Ishikawa (cell line): ENCODE results near the gene LPAR1.

Source experiments
- CEBPB ChIP-seq: IDR thresholded peaks from 2 replicates; pipeline ENCODE4 v1.6.1; 2012
- CREB1 ChIP-seq: IDR thresholded peaks from 2 replicates; pipeline ENCODE4 v1.6.1; 2012; ENCODE audit warnings: low read depth
- EGR1 ChIP-seq: IDR thresholded peaks from 2 replicates; pipeline ENCODE4 v1.6.1; 2012
- EP300 ChIP-seq: IDR thresholded peaks from 2 replicates; pipeline ENCODE4 v1.6.1; 2012; ENCODE audit warnings: borderline replicate concordance
- FOXM1 ChIP-seq: IDR thresholded peaks from 2 replicates; pipeline ENCODE4 v1.6.1; 2012; ENCODE audit warnings: low read depth, borderline replicate concordance
- NFIC ChIP-seq: IDR thresholded peaks from 2 replicates; pipeline ENCODE4 v1.6.1; 2012
- RAD21 ChIP-seq: IDR thresholded peaks from 2 replicates; pipeline ENCODE4 v1.6.1; 2012; ENCODE audit warnings: low read depth
- TAF1 ChIP-seq: IDR thresholded peaks from 2 replicates; pipeline ENCODE4 v1.6.1; 2012; ENCODE audit warnings: low read depth, mild to moderate bottlenecking
- TCF12 ChIP-seq: IDR thresholded peaks from 2 replicates; pipeline ENCODE4 v1.6.1; 2012; ENCODE audit warnings: low read depth
- TEAD4 ChIP-seq: IDR thresholded peaks from 2 replicates; pipeline ENCODE4 v1.6.1; 2012
- YY1 ChIP-seq: IDR thresholded peaks from 2 replicates; pipeline ENCODE4 v1.6.1; 2012; ENCODE audit warnings: low read depth
- ZBTB7A ChIP-seq: IDR thresholded peaks from 2 replicates; pipeline ENCODE4 v1.6.1; 2012; ENCODE audit warnings: low read depth
- TF ChIP-seq, protein P1 (sequence below): IDR thresholded peaks from 2 replicates; pipeline ENCODE4 v1.6.1; 2012
- TF ChIP-seq, protein P2 (sequence below): IDR thresholded peaks from 2 replicates; pipeline ENCODE4 v1.6.1; 2012
- TF ChIP-seq, protein P3 (sequence below): IDR thresholded peaks from 2 replicates; pipeline ENCODE4 v1.6.1; 2012; ENCODE audit warnings: low read depth, mild to moderate bottlenecking

Gene LPAR1

DNA sequence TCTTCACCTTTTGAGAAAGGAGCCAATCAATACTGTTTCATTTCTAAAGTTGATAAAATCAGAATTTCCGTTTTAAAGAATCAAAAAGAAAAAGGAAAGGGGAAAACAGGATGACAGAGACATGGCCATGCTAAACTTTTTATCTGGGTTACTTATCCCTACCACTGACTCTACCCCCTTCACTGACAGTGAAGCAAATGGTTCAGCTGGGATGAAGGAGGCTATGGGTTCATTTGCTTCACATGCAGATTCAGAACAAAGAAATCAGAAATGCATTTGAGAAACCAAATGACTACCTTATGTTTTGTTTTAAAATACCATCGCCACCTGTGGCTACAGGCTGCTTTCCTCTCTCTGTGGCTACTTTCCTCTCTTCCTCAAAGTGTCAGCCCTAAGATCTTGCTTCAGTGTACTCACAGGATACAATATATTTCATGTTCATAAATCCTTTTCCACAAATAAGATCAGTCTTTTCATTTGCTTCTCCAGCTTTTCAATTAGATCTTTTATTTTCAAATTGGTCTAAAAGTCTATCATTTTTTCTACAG is 53.3 kb downstream of the LPAR1 start:
- TF ChIP-seq ZBTB7A (no peak), FOXM1 (no peak), EGR1 (no peak), TCF12 (no peak), TEAD4 (no peak), TAF1 (no peak), CEBPB (no peak)
- TF ChIP-seq, protein P1, sequence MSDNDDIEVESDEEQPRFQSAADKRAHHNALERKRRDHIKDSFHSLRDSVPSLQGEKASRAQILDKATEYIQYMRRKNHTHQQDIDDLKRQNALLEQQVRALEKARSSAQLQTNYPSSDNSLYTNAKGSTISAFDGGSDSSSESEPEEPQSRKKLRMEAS: no peak

DNA sequence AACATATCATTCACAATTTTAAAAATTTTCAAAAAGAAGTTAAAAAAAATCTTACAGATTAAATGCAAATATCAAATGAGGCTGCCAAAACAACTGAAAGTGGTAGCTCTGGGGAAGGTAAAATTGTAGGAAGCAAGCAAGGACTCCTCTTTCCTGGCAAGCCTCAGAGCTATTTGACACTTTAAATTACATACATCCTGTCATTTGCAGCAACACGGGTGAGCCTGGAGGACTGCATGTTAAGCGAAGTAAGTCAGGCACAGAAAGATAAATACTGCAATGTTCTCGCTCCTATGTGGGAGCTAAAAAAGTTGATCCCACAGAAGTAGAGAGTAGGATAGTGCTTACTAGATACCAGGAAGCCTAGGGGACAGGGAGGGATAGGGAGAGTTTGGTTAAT is 58.0 kb downstream of the LPAR1 start:
- TF ChIP-seq TEAD4: no peak
- TF ChIP-seq EGR1: no peak
- TF ChIP-seq YY1: no peak
- TF ChIP-seq, protein P2, sequence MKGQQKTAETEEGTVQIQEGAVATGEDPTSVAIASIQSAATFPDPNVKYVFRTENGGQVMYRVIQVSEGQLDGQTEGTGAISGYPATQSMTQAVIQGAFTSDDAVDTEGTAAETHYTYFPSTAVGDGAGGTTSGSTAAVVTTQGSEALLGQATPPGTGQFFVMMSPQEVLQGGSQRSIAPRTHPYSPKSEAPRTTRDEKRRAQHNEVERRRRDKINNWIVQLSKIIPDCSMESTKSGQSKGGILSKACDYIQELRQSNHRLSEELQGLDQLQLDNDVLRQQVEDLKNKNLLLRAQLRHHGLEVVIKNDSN: no peak
- TF ChIP-seq CEBPB: no peak
- TF ChIP-seq, protein P3, sequence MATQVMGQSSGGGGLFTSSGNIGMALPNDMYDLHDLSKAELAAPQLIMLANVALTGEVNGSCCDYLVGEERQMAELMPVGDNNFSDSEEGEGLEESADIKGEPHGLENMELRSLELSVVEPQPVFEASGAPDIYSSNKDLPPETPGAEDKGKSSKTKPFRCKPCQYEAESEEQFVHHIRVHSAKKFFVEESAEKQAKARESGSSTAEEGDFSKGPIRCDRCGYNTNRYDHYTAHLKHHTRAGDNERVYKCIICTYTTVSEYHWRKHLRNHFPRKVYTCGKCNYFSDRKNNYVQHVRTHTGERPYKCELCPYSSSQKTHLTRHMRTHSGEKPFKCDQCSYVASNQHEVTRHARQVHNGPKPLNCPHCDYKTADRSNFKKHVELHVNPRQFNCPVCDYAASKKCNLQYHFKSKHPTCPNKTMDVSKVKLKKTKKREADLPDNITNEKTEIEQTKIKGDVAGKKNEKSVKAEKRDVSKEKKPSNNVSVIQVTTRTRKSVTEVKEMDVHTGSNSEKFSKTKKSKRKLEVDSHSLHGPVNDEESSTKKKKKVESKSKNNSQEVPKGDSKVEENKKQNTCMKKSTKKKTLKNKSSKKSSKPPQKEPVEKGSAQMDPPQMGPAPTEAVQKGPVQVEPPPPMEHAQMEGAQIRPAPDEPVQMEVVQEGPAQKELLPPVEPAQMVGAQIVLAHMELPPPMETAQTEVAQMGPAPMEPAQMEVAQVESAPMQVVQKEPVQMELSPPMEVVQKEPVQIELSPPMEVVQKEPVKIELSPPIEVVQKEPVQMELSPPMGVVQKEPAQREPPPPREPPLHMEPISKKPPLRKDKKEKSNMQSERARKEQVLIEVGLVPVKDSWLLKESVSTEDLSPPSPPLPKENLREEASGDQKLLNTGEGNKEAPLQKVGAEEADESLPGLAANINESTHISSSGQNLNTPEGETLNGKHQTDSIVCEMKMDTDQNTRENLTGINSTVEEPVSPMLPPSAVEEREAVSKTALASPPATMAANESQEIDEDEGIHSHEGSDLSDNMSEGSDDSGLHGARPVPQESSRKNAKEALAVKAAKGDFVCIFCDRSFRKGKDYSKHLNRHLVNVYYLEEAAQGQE: no peak
- TF ChIP-seq TCF12: no peak
- TF ChIP-seq, protein P1: no peak
- TF ChIP-seq FOXM1: no peak
- no peak for TF ChIP-seq NFIC
- TF ChIP-seq TAF1: no peak
- TF ChIP-seq RAD21: no peak
- TF ChIP-seq CREB1: no peak
- TF ChIP-seq EP300: no peak
- TF ChIP-seq ZBTB7A: no peak

DNA sequence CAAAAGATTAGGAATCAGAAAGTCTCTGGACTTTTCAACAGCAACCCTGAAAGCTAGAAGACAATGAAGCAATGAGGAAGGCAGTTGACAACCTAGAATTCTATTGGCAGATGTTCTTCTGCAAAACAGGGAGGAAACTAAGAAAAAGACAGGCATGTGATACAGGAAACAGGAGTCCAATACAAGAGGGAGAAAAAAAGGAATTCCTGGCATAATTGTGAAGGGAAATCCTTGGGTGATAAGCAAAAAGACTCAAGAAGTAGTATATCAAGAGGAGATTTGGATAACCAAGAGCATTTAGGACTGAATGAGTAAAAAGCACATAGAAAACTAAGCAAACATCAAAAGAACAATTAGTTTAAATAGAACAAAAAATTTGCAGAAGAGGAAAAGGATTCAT is 58.6 kb downstream of the LPAR1 start:
- TF ChIP-seq, protein P3: no peak
- no peak for TF ChIP-seq FOXM1
- TF ChIP-seq TCF12: no peak
- TF ChIP-seq, protein P2: no peak
- TF ChIP-seq EP300: no peak
- TF ChIP-seq TAF1: no peak

DNA sequence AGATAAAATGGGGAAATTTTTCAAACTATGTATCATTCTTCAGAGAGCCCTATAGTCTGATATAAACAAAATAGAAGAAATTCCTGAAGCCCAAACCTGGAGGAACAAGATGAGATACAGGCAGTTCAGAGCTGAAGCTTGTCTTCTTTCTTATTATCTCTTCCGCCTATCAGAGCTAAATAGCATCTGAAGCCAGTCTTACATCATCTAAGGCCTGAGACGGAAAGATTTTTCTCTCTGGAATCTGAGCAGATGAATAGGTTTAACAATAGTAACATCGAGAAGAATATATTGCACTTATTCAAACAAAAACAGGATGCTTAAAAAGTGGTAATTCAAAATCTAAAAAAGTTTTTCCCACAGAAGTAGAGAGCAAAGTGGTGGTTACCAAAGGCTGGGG is 59.8 kb downstream of the LPAR1 start:
- TF ChIP-seq, protein P1: no peak
- no peak for TF ChIP-seq EGR1
- TF ChIP-seq NFIC: no peak
- no peak for TF ChIP-seq EP300
- no peak for TF ChIP-seq CREB1

DNA sequence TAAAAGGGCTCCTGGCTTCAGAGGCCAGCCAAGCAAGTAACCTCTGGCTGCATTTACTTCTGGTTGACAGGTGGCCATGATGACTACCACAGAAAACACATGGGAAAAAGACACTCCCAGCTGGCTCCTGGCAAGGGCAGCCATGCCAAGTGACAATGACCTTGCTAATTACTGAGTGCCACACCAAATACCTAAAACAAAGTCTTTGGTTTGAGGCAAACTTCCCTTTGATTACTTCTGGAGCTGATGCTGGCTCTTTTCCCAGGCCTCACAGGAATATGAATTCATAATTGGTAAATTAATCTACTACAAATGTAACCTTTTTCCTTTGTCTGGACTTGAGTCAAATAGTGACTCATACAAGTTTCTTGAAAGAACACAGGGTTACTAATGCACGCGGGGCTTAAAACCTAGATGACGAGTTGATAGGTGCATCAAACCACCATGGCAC is 61.0 kb downstream of the LPAR1 start:
- no peak for TF ChIP-seq NFIC

DNA sequence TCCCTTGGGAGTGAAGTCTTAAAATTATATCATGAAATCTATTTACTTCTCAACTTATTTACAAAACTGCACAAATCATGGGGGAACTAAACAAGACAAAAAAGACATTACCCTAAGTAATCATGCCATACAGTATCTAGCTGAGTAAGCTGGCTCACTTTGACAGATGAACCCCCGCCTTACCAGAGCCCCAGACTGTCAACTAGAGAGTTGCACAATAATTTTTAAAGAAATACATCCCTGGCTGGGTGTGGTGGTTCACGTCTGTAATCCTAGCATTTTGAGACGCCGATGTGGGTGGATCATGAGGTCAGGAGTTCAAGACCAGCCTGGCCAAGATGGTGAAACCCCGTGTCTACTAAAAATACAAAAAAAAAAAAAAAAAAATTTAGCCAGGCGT is 62.3 kb downstream of the LPAR1 start:
- no peak for TF ChIP-seq EGR1
- TF ChIP-seq ZBTB7A: no peak
- no peak for TF ChIP-seq EP300
- TF ChIP-seq CREB1: no peak
- no peak for TF ChIP-seq NFIC
- TF ChIP-seq FOXM1: no peak
- TF ChIP-seq TAF1: no peak
- TF ChIP-seq CEBPB: no peak
- no peak for TF ChIP-seq YY1
- no peak for TF ChIP-seq TEAD4
- TF ChIP-seq TCF12: no peak

DNA sequence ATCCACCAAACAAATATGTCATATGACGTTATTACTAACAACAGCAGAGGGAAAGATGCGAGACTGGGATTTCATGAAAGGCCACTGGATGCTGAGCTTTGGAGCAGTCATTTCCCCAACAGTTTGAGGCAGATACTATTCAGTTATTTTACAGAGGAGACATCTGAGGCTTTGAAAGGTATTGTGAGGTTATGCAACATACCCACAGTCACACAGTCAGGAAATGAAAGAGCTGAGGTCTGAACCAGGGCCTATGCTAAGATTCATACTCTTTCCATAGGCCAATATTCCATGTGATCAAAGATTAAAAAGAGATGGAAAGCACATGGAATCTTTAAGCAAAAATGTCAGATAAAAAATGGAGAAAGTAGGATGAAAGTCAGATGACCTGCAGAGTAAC is 63.0 kb downstream of the LPAR1 start:
- TF ChIP-seq NFIC (no peak), TEAD4 (no peak), TAF1 (no peak), FOXM1 (no peak), RAD21 (no peak), EP300 (no peak), CEBPB (no peak), ZBTB7A (no peak), YY1 (no peak)
- TF ChIP-seq, protein P1: no peak
- TF ChIP-seq, protein P2: no peak
- TF ChIP-seq, protein P3: no peak
